Gastrocnemius medialis (tissue), 4 donors: ENCODE measurements around the gene LCE2A.

Experiments
- CTCF ChIP-seq, 5 experiments: fragments of 450-650 bp in 3 of 5; fragments of 200-600 bp in 2 of 5; sonication (generic) in 2 of 5; IDR thresholded peaks in 4 of 5; conservative IDR thresholded peaks in 1 of 5; 1 replicate in 4 of 5; 2 replicates in 1 of 5; pipeline ENCODE4 v1.5.1; 2016 to 2019; ENCODE audit warnings: antibody characterized with exemption in 5 of 5, mild to moderate bottlenecking in 3 of 5, moderate library complexity in 3 of 5
- POLR2A ChIP-seq, 2 donors: fragments of 450-650 bp; IDR thresholded peaks; one replicate each; pipeline ENCODE4 v1.6.1; 2017; ENCODE audit warnings: antibody characterized with exemption in 2 of 2, mild to moderate bottlenecking in 2 of 2, moderate library complexity in 2 of 2

GRCh38 chr1:152739841-152740240 is 41.7 kb downstream of the LCE2A start:
- TF ChIP-seq CTCF (IDR thresholded peaks at IDR 0.05 in 4 of 5, conservative IDR thresholded peaks at IDR 0.05 in 1 of 5) (no peak), POLR2A (IDR thresholded peaks at IDR 0.05) (no peak)
